ENCODE data around the gene AATK.

DNA sequence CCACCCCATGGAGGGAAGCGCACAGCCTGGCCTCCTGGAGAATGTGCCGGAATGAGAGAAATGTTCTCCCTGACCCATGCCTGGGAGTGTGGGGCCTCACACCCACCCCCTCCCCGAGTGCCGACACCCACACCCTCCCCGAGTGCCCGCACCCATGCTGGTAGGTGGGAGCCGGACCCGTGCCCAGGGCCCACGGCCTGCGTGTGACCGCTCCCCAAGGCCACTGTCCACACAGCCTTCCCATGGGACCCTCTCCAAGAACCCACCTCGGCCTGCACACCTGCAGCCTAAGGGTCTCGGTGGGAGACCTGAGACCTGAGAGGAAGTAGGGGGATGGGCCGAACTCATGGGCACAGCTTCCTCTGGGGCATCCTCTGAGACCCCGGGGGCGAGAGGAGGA, 4.0 kb downstream of the AATK start:
- no peak for TF ChIP-seq FOXA1 (IDR thresholded peaks at IDR 0.05)
- TF ChIP-seq LEF1 (IDR thresholded peaks at IDR 0.05; ENCODE audit: borderline replicate concordance), result no peak
- no peak for TF ChIP-seq FOXM1 (IDR thresholded peaks at IDR 0.05; ENCODE audit: borderline replicate concordance)
- TF ChIP-seq SP1 (IDR thresholded peaks at IDR 0.05), result no peak
- no peak for TF ChIP-seq ZNF384 (IDR thresholded peaks at IDR 0.05)
- TF ChIP-seq TARDBP (IDR thresholded peaks at IDR 0.05), result no peak
- TF ChIP-seq NFRKB (IDR thresholded peaks at IDR 0.05), result no peak
- TF ChIP-seq SUZ12 (IDR thresholded peaks at IDR 0.05), result no peak
- no peak for TF ChIP-seq HDGF (IDR thresholded peaks at IDR 0.05; ENCODE audit: borderline replicate concordance)
- no peak for TF ChIP-seq ELF4 (IDR thresholded peaks at IDR 0.05)
- TF ChIP-seq, protein P1, sequence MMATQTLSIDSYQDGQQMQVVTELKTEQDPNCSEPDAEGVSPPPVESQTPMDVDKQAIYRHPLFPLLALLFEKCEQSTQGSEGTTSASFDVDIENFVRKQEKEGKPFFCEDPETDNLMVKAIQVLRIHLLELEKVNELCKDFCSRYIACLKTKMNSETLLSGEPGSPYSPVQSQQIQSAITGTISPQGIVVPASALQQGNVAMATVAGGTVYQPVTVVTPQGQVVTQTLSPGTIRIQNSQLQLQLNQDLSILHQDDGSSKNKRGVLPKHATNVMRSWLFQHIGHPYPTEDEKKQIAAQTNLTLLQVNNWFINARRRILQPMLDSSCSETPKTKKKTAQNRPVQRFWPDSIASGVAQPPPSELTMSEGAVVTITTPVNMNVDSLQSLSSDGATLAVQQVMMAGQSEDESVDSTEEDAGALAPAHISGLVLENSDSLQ (IDR thresholded peaks at IDR 0.05), result no peak
- TF ChIP-seq BHLHE40 (IDR thresholded peaks at IDR 0.05; ENCODE audit: borderline replicate concordance), result no peak
- no peak for TF ChIP-seq CTBP1 (IDR thresholded peaks at IDR 0.05; ENCODE audit: borderline replicate concordance)

Data from HEK293T (cell line).